Astrocyte of the spinal cord (primary cell): ENCODE results near the gene ABI3.

Source experiments
- DNase-seq: peaks from one replicate; pipeline ENCODE4 v3.0.0; 2011; ENCODE audit warnings: low read depth, low spot score
- H3K4me3 ChIP-seq: 2 replicates; pipeline ENCODE4 v1.5.1; 2011; ENCODE audit warnings: low read depth, mild to moderate bottlenecking, low read length, moderate library complexity
- in situ Hi-C: cut with HindIII; loops from 2 replicates; pipeline ENCODE4 v1.10.0; 2017; ENCODE audit warnings: low sequenced_read_pairs
- TF ChIP-seq, protein P1 (sequence below): IDR thresholded peaks from 2 replicates; pipeline ENCODE4 v1.5.1; 2012; ENCODE audit warnings: low read depth, mild to moderate bottlenecking, low read length, inconsistent platforms

Gene ABI3

DNA sequence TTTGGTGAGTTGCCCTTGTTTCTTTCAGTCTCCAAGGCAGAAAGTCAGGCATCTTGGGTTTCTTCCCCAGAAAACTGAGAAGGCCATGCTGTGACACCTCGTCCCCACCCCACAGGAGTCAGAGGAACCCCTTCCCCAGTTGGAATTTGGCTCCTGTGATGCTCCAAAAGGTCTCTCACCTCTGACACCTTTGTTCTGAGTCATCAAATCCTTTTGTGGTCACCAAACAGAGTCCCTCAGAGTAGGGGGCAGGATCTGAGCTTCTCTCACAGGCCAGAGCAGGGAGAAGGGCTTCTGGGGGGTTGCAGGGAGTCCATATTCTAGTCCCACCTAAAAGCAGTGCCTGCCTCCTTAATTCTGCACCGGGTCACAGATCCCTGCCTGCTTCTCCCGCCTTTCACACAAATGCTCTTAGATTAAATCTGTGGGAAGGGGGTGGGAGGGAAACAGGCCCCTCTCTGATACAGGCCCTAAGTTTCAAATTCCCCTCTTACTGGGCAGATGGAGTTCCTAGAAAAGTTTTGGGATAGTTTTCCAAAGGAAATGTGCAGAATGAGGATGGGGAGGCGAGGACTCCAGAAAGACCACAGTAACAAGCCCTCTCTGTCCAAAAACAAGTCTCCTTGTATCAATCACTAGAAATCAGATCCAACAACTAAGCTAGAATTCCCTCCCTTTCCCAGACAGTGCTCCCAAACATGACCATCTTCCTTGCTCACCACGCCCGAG lies 18.7 kb downstream of the ABI3 start:
- DNase-seq: no peak
- in situ Hi-C loops: no loop called here
- TF ChIP-seq, protein P1, sequence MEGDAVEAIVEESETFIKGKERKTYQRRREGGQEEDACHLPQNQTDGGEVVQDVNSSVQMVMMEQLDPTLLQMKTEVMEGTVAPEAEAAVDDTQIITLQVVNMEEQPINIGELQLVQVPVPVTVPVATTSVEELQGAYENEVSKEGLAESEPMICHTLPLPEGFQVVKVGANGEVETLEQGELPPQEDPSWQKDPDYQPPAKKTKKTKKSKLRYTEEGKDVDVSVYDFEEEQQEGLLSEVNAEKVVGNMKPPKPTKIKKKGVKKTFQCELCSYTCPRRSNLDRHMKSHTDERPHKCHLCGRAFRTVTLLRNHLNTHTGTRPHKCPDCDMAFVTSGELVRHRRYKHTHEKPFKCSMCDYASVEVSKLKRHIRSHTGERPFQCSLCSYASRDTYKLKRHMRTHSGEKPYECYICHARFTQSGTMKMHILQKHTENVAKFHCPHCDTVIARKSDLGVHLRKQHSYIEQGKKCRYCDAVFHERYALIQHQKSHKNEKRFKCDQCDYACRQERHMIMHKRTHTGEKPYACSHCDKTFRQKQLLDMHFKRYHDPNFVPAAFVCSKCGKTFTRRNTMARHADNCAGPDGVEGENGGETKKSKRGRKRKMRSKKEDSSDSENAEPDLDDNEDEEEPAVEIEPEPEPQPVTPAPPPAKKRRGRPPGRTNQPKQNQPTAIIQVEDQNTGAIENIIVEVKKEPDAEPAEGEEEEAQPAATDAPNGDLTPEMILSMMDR: no peak
- no peak overlapping the region for H3K4me3 ChIP-seq

DNA sequence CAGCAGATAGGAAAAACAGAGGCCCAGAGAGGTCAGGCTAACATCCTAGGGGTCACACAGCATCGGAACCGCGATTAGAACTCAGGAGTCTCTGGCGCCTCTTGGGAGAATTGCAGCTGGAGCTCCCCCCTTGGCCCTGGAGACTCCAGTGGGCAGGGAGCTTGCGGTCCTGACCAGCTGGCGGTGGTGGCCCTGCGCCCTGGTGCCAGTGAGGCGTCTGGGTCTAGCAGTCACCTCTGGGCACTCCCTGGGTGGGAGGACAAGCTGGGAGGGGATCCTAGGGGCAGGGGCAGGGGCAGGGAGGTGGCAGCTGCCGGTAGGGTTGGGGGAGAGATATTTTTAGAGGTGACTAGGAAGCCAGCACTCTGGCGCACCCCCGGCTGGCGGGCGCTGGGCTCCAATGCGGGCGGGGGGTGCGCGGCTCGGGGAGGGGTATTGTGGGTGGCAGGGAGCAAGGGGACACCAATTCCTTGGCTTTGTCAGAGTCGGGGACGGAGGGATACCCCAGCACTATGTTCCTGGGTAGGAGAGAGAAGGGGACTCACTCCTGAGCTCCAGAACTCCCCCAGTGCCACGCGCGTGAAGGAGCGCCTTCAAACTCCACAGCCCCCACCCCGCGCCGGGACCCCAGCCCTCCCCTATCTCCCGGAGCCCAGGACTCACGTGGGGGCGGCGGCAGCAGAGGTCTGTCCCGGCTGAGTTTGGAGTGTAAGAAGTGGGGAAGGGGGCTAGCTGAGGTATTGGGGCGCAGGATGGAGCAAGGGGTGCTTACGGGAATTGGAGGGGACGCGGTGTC lies 19.5 kb downstream of the ABI3 start:
- in situ Hi-C loops: no loop called here
- TF ChIP-seq, protein P1: no peak
- peak overlapping the region; percentile 73 for H3K4me3 ChIP-seq
- no peak for DNase-seq

DNA sequence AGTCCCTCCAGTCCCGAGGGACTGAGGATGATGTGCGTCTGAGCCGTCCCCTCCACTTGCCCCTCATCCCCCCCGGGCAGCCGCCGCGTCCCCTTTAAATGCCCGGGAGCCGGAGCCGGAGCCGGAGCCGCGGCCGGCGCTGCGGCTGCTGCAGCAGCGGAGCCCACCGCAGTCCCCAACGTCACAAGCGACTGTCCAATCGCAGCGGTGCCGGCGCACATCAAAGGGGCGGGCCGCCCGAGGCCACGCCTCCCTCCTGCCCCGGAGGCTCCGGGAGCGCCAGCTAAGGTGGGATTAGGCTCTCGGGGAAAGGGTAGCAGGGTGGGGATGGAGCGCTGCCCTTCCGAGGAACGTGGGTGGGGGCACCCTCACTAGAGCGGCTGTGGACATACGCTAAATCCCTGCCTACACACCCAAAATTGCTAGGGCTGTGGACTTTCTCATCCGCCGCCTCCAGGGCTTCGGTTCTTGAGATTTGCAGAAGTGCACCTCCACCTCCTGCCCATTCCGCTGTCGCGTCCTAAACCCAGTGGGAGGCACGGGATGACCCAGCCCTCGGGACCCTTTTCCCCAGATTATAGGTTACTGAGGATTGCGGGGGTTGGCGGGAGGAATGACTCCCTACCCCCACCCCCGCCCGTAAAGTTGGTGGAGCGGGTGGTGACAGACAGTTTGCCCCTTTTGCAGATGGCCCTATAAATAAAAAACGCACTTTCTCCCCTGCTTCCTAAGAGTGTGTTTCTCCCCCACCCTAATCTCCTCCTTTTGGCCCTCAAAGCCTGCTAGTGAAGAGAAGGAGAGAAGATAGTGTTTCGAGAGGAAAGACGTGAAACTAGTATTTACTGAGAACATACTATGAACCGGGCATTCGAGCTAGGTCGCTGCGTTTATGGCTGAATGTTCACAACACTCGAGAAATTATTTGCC lies 20.4 kb downstream of the ABI3 start, which contains the start of gene PHOSPHO1:
Gene PHOSPHO1, minus strand, starts transcription at position 152 of the 927 bp plus-strand sequence. CDS start 4,096 bp downstream, outside the sequence.
- peak; percentile 83 for DNase-seq
- peak within 1 kb of the TSS; percentile 73 for H3K4me3 ChIP-seq
- in situ Hi-C loops: no loop called here
- TF ChIP-seq, protein P1: no peak

DNA sequence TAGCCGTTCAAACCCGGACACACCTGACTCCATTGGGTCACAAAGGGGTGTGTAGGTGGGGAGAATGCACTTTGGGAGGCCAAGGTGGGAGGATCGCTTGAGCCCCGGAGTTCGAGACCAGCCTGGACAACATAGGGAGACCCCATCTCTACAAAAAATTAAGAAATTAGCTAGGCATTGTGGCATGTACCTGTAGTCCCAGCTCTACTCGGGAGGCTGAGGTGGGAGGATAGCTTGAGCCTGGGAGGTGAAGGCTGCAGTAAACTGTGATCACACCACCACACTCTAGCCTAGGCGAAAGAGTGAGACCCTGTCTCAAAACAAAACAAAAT lies 21.0 kb downstream of the ABI3 start:
- no peak for DNase-seq
- TF ChIP-seq, protein P1: no peak
- in situ Hi-C loops: no loop called here
- H3K4me3 ChIP-seq: no peak overlapping the region

DNA sequence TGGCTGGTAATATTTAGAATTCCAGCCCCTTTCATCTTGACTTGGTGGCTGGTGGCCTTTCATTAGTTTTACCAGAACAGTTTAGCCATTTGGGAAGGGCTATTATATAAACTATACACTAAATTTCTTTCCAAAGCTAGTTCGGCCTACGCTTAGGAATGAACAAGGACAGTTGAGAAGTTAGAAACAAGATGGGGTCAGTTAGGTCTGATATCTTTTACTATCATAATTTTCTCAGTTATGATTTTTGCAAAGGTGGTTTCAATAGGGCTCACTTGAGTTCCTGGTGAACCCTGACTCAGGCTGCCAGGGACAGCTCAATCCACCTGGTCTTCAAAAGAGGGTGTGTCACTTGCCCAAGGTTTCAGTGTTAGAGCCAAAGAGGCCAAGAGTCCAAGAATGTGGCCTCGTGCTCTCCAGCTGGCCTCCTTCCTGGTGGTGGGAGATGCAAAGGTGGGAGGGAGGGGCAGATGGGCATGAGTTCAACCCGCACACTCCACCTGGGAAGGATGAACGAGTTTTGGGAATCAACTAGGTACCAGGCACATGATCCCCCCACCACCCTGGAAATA lies 24.1 kb downstream of the ABI3 start:
- no peak for DNase-seq
- in situ Hi-C loops: no loop called here
- no peak overlapping the region for H3K4me3 ChIP-seq
- TF ChIP-seq, protein P1: no peak

DNA sequence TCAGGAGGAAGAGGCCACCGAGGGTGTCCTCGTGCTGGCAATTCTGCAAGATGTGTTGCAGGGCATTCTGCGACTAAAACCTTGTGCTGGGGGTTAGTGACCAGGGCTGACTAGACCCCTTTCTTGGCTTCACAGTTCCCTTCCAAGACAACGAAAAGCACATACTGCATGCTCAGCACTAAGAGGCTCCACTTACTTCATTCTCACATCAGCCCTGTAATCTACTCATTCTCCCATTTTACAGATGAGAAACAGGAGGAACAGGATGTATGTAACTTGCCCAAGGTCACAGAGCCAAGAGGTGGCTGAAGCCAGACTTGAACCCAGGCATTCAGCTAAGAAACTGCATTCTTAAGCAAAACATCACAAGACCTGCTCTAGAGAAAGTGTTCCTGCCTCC lies 25.4 kb downstream of the ABI3 start:
- in situ Hi-C loops: no loop called here
- TF ChIP-seq, protein P1: no peak
- DNase-seq: no peak
- H3K4me3 ChIP-seq: no peak overlapping the region
